Endothelial cell (in vitro differentiated cells): ENCODE results near the gene SRSF4. TPM values are rescaled to one million over a fixed set of nuclear protein-coding genes. Genes with fewer than 3 reads are reported as not detected.

Experiments
- DNase-seq: peaks from one replicate; pipeline ENCODE4 v3.0.0; 2021; ENCODE audit warnings: low spot score
- H3K27ac Mint-ChIP-seq: one replicate; pipeline ENCODE4 v1.8.0; 2021; ENCODE audit warnings: mixed read lengths, inconsistent platforms; ENCODE audit not compliant: unreplicated experiment
- H3K27me3 Mint-ChIP-seq: one replicate; pipeline ENCODE4 v1.8.0; 2021; ENCODE audit warnings: mild to moderate bottlenecking, moderate library complexity, mixed read lengths, inconsistent platforms; ENCODE audit not compliant: unreplicated experiment
- H3K36me3 Mint-ChIP-seq: one replicate; pipeline ENCODE4 v1.8.0; 2021; ENCODE audit warnings: mild to moderate bottlenecking, low read depth, mixed read lengths, inconsistent platforms; ENCODE audit not compliant: unreplicated experiment
- H3K4me1 Mint-ChIP-seq: one replicate; pipeline ENCODE4 v1.8.0; 2021; ENCODE audit warnings: mild to moderate bottlenecking, mixed read lengths, inconsistent platforms; ENCODE audit not compliant: unreplicated experiment
- H3K4me3 Mint-ChIP-seq: one replicate; pipeline ENCODE4 v1.8.0; 2021; ENCODE audit warnings: mild to moderate bottlenecking, mixed read lengths, inconsistent platforms; ENCODE audit not compliant: unreplicated experiment
- H3K9me3 Mint-ChIP-seq: one replicate; pipeline ENCODE4 v1.8.0; 2021; ENCODE audit warnings: mixed read lengths, inconsistent platforms; ENCODE audit not compliant: unreplicated experiment
- CTCF ChIP-seq: fragments of 200-600 bp; sonication (generic); IDR thresholded peaks from one replicate; pipeline ENCODE4 v1.5.0; 2021; ENCODE audit warnings: antibody characterized with exemption; ENCODE audit not compliant: unreplicated experiment
- total RNA-seq: library from RNA; stranded (reverse); fragmentation: NEBNext Ultra II Directional; extraction: Animal tissue kit (Norgen Biotek cat#: 25700); gene quantifications from one replicate; pipeline ENCODE4 v1.2.1, GENCODE V29; 2021; ENCODE audit not compliant: unreplicated experiment

SRSF4 gene
- total RNA-seq, 1 donor from 2014 or later = 68.6 TPM

- TF ChIP-seq CTCF = no peak
- H3K4me1 Mint-ChIP-seq = peaks cover 6% of the 10 kb centered on the region
- no peaks in the 10 kb centered on the region for H3K9me3 Mint-ChIP-seq
- peaks cover 8% of the 10 kb centered on the region for H3K27me3 Mint-ChIP-seq
- H3K27ac Mint-ChIP-seq = no peak overlapping the region
- peak; percentile 49 for DNase-seq
- H3K4me3 Mint-ChIP-seq = peak overlapping the region; percentile 62
- peaks cover 15% of the 10 kb centered on the region for H3K36me3 Mint-ChIP-seq
Observed at GRCh38 chr1:29123053-29123886, 58.4 kb downstream of the SRSF4 start.

- no peak overlapping the region for H3K27ac Mint-ChIP-seq
- no peak for TF ChIP-seq CTCF
- H3K4me1 Mint-ChIP-seq = peaks cover 6% of the 10 kb centered on the region
- peak; percentile 15 for DNase-seq
- H3K4me3 Mint-ChIP-seq = no peak overlapping the region
- H3K9me3 Mint-ChIP-seq = no peaks in the 10 kb centered on the region
- H3K36me3 Mint-ChIP-seq = peaks cover 16% of the 10 kb centered on the region
- H3K27me3 Mint-ChIP-seq = peaks cover 8% of the 10 kb centered on the region
Observed at GRCh38 chr1:29122682-29123052, 59.0 kb downstream of the SRSF4 start.

GRCh38 chr1:29121936-29122681 lies 59.6 kb downstream of the SRSF4 start:
- H3K4me3 Mint-ChIP-seq = no peak overlapping the region
- peaks cover 6% of the 10 kb centered on the region for H3K4me1 Mint-ChIP-seq
- no peak for TF ChIP-seq CTCF
- H3K27me3 Mint-ChIP-seq = peaks cover 12% of the 10 kb centered on the region
- peak; percentile 32 for DNase-seq
- no peaks in the 10 kb centered on the region for H3K9me3 Mint-ChIP-seq
- peaks cover 22% of the 10 kb centered on the region for H3K36me3 Mint-ChIP-seq
- H3K27ac Mint-ChIP-seq = no peak overlapping the region

- peaks cover 12% of the 10 kb centered on the region for H3K27me3 Mint-ChIP-seq
- H3K4me3 Mint-ChIP-seq = no peak overlapping the region
- H3K4me1 Mint-ChIP-seq = peaks cover 6% of the 10 kb centered on the region
- peak; percentile 44 for DNase-seq
- TF ChIP-seq CTCF = no peak
- no peaks in the 10 kb centered on the region for H3K9me3 Mint-ChIP-seq
- H3K27ac Mint-ChIP-seq = no peak overlapping the region
- H3K36me3 Mint-ChIP-seq = peaks cover 27% of the 10 kb centered on the region
Observed at GRCh38 chr1:29121516-29121935, 60.2 kb downstream of the SRSF4 start.
